Motor neuron (in vitro differentiated cells): Measurements from ENCODE around the gene EXOC1. TPM values are rescaled to one million over a fixed set of nuclear protein-coding genes. Genes with fewer than 3 reads are reported as not detected.
A peak's percentile ranks its signal among the peaks of the same experiment; 100 is the strongest.

ENCODE experiments used
- ATAC-seq, 8 experiments: fragments of 200-7000 bp; cut with Tn5 transposase; replicated peaks in 6 of 8; 2 replicates each; pipeline ENCODE4 v1.8.0; 2021; ENCODE audit warnings: mild to moderate bottlenecking in 8 of 8, moderate library complexity in 8 of 8
- H3K27ac ChIP-seq, 2 donors: fragments of 250-450 bp; sonication (Bioruptor Pico); 2 replicates each; pipeline ENCODE4 v1.9.0; 2021; ENCODE audit warnings: antibody characterized with exemption in 2 of 2, mild to moderate bottlenecking in 2 of 2, moderate library complexity in 1 of 2
- H3K4me1 ChIP-seq, 2 donors: fragments of 250-450 bp; sonication (Bioruptor Pico); replicated peaks in 1 of 2; 2 replicates each; pipeline ENCODE4 v1.6.1; 2021; ENCODE audit warnings: antibody characterized with exemption in 2 of 2, mild to moderate bottlenecking in 2 of 2, moderate library complexity in 1 of 2
- H3K4me3 ChIP-seq, 5 donors: fragments of 250-450 bp; sonication (Bioruptor Pico); 2 replicates each; pipeline ENCODE4 v1.9.0; 2021; ENCODE audit warnings: antibody characterized with exemption in 5 of 5, mild to moderate bottlenecking in 5 of 5, moderate library complexity in 4 of 5
- WGBS, 10 experiments: fragments of 450-650 bp; shearing (Covaris generic); methylation state at CpG; one replicate each; pipeline ENCODE4 v1.0.0; 2022; 5-methylcytosine and 5-hydroxymethylcytosine counted together
- in situ Hi-C, 9 experiments: fragments of 400-800 bp; cut with MboI; loops; one replicate each; pipeline ENCODE4 v1.15.0; 2021; ENCODE audit warnings: low sequenced_read_pairs in 9 of 9, low pct_unique_long_range_greater_than_20kb in 2 of 9; ENCODE audit not compliant: unreplicated experiment in 9 of 9
- total RNA-seq, 8 experiments: library from RNA; unstranded; fragments of 300-600 nt; gene quantifications; 2 replicates each; pipeline versions ENCODE4 v1.2.3 to v1.2.4, GENCODE V29; 2022

The EXOC1 gene
- total RNA-seq, 8 experiments from 2014 or later = 31.3 to 52.3 (median 44.7) TPM

DNA sequence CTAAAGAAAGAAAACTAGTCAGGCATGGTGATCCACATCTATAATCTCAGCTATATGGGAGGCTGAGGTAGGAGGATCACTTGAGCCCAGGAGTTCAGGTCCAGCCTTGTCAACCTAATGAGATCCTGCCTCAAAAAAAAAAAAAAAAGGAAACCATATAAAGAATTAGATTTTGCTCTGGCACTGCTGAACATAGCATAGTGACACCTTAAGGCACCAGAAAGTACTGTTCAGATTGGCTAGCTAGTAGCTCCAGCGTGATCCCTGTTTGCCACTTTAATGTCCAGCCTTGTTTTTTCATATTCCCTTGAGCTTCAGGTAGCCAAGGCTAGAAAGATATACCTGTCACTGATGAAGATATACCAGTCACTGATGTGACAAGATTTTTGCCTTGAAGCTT is 34.1 kb downstream of the EXOC1 start:
- 43 to 100% (median 63%) methylated on average over 1 of the region's 1 CpG; no CpG with 5 or more reads in 4 of the 10 experiments for WGBS, 10 experiments
- ATAC-seq = peak in 1 of 8 experiments; percentile 33
- no peak overlapping the region for H3K27ac ChIP-seq
- in situ Hi-C loops = no loop called here
- H3K4me3 ChIP-seq = no peak overlapping the region
- peaks cover 0 to 3% of the 10 kb centered on the region in 2 donors for H3K4me1 ChIP-seq

DNA sequence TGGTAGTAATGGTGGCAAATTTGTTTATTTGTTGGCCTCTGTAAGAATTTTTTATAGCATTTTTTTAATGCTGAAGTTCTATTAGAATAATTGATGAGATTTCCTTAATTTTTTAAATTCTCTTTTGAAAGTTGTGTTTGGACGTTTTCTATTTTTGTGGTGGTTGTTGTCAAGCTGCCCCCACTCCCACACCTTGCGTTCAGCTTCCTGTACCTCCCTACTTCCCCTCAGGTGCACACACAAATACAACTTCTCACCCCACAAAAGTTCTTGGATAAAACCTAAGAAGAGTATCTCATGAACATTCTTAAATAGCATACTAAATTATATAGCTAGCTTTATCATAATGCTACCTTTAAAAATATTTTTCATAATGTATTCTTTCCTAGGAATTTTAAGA is 38.7 kb downstream of the EXOC1 start:
- 60 to 100% (median 94%) methylated on average over 1 to 2 of the region's 2 CpGs; no CpG with 5 or more reads in 1 of the 10 experiments for WGBS, 10 experiments
- H3K4me3 ChIP-seq = no peak overlapping the region
- no peak overlapping the region for H3K27ac ChIP-seq
- no peak for ATAC-seq
- in situ Hi-C loops = no loop called here
- no peaks in the 10 kb centered on the region for H3K4me1 ChIP-seq

DNA sequence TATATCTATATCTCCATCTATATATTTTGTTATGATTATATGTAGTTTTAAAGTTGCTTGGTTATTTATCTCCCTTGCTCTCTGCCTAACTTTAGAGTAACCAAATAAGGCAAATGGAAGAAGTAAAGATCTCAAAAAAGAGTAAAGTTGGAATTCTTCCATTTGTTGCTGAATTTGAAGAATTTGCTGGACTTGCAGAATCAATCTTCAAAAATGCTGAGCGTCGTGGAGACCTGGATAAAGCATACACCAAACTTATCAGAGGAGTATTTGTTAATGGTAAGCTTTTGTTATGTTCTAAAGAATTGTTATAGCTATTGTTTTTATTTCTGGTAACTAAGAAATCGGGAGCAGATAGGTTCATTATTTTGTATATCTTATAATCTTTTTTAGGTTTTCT is 43.2 kb downstream of the EXOC1 start:
- no peak overlapping the region for H3K27ac ChIP-seq
- in situ Hi-C loops = no loop called here
- no peak overlapping the region for H3K4me3 ChIP-seq
- WGBS, 10 experiments = 85 to 100% (median 96%) methylated on average over 2 to 3 of the region's 3 CpGs
- ATAC-seq = no peak
- H3K4me1 ChIP-seq = no peaks in the 10 kb centered on the region

- in situ Hi-C loops = no loop called here
- 83 to 100% (median 98%) methylated on average over 1 to 4 of the region's 4 CpGs for WGBS, 10 experiments
- no peak for ATAC-seq
Observed at GRCh38 chr4:55902677-55903076, 49.2 kb downstream of the EXOC1 start.

GRCh38 chr4:55903577-55903976 is 50.1 kb downstream of the EXOC1 start:
- H3K4me3 ChIP-seq = no peak overlapping the region
- H3K4me1 ChIP-seq = no peaks in the 10 kb centered on the region
- ATAC-seq = peak in 7 of 8 experiments; percentile 28 to 88 (median 61)
- in situ Hi-C loops = no loop called here
- no peak overlapping the region for H3K27ac ChIP-seq

More at GRCh38 chr4:55902677-55903076, 49.2 kb downstream of the EXOC1 start:
- H3K4me1 ChIP-seq = no peaks in the 10 kb centered on the region
- H3K4me3 ChIP-seq = no peak overlapping the region
- H3K27ac ChIP-seq = no peak overlapping the region

- H3K4me3 ChIP-seq = no peak overlapping the region
- in situ Hi-C loops = no loop called here
- no peak for ATAC-seq
- no peaks in the 10 kb centered on the region for H3K4me1 ChIP-seq
- H3K27ac ChIP-seq = no peak overlapping the region
Observed at GRCh38 chr4:55904576-55904975, 51.1 kb downstream of the EXOC1 start.

- ATAC-seq = no peak
- no peaks in the 10 kb centered on the region for H3K4me1 ChIP-seq
- H3K27ac ChIP-seq = no peak overlapping the region
- in situ Hi-C loops = no loop called here
- no peak overlapping the region for H3K4me3 ChIP-seq
- WGBS, 10 experiments = 58 to 89% (median 74%) methylated on average over 3 to 6 of the region's 6 CpGs
Observed at GRCh38 chr4:55906323-55906722, 52.9 kb downstream of the EXOC1 start.

- Histone ChIP-seq H3K4me3 (no peak overlapping the region), H3K4me1 (no peaks in the 10 kb centered on the region), H3K27ac (no peak overlapping the region)
- peak in 2 of 8 experiments; percentile 68 to 81 for ATAC-seq
- 26 to 93% (median 80%) methylated on average over 1 to 3 of the region's 3 CpGs for WGBS, 10 experiments
- in situ Hi-C loops = no loop called here
Observed at GRCh38 chr4:55906989-55907388, 53.5 kb downstream of the EXOC1 start.

GRCh38 chr4:55907469-55907868 is 54.0 kb downstream of the EXOC1 start:
- no peak overlapping the region for H3K4me3 ChIP-seq
- H3K4me1 ChIP-seq = no peaks in the 10 kb centered on the region
- in situ Hi-C loops = no loop called here
- no peak for ATAC-seq
- H3K27ac ChIP-seq = no peak overlapping the region

GRCh38 chr4:55910140-55910539 is 56.7 kb downstream of the EXOC1 start:
- in situ Hi-C loops = no loop called here
- no peak for ATAC-seq

GRCh38 chr4:55912249-55912648 is 58.8 kb downstream of the EXOC1 start:
- no peak overlapping the region for H3K4me3 ChIP-seq
- H3K4me1 ChIP-seq = no peaks in the 10 kb centered on the region
- no peak for ATAC-seq
- no peak overlapping the region for H3K27ac ChIP-seq
- in situ Hi-C loops = no loop called here
- 70 to 100% (median 86%) methylated on average over 1 to 6 of the region's 6 CpGs; no CpG with 5 or more reads in 3 of the 10 experiments for WGBS, 10 experiments

More at GRCh38 chr4:55910140-55910539, 56.7 kb downstream of the EXOC1 start:
- Histone ChIP-seq H3K27ac (no peak overlapping the region), H3K4me3 (no peak overlapping the region), H3K4me1 (no peaks in the 10 kb centered on the region)
- WGBS, 10 experiments = 57 to 100% (median 90%) methylated on average over 1 of the region's 1 CpG; no CpG with 5 or more reads in 6 of the 10 experiments

- ATAC-seq = peak in 3 of 8 experiments; percentile 10 to 23 (median 22)
- in situ Hi-C loops = no loop called here
- Histone ChIP-seq H3K27ac (no peak overlapping the region), H3K4me3 (no peak overlapping the region), H3K4me1 (no peaks in the 10 kb centered on the region)
- WGBS, 10 experiments = 71 to 100% (median 87%) methylated on average over 1 to 2 of the region's 5 CpGs; no CpG with 5 or more reads in 4 of the 10 experiments
Observed at GRCh38 chr4:55920571-55920970, 67.1 kb downstream of the EXOC1 start.

DNA sequence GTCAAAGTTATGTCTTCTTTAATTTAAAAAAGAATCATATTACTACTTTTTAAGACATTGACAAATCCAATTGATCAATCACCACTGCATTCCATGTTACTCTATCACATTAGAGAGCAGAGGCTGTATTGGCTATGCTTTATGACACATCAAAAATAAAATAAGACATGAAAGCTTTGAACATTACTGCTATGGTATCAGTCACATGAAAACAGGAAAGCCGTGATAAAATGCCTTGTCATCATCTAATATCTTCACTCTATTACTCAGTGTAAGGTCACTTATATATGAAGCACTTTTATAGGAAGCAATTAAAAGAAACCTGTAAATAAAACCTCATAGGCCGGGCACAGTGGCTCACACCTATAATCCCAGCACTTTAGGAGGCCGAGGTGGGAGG is 67.6 kb downstream of the EXOC1 start:
- no peaks in the 10 kb centered on the region for H3K4me1 ChIP-seq
- 20 to 100% (median 92%) methylated on average over 1 to 3 of the region's 3 CpGs; no CpG with 5 or more reads in 2 of the 10 experiments for WGBS, 10 experiments
- no peak overlapping the region for H3K27ac ChIP-seq
- no peak overlapping the region for H3K4me3 ChIP-seq
- in situ Hi-C loops = no loop called here
- no peak for ATAC-seq

DNA sequence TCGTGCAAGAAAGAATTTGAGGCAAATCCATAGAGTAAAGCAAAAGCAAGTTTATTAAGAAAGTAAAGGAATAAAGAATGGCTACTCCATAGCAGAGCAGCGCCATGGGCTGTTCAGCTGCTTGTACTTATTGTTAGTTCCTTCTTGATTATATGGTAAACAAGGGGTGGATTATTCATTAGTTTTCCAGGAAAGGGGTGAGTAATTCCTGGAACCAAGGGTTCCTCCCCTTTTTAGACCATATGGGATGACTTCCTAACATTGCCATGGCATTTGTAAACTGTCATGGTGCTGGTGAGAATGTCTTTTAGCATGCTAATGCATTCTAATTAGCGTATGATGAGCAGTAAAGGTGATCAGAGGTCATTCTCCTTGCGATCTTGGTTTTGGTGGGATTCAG is 71.8 kb downstream of the EXOC1 start:
- H3K4me1 ChIP-seq = no peaks in the 10 kb centered on the region
- 28 to 84% (median 62%) methylated on average over 1 to 4 of the region's 4 CpGs; no CpG with 5 or more reads in 1 of the 10 experiments for WGBS, 10 experiments
- ATAC-seq = peak; percentile 42 to 82 (median 56)
- no peak overlapping the region for H3K27ac ChIP-seq
- H3K4me3 ChIP-seq = no peak overlapping the region
- in situ Hi-C loops = loop anchor here in 3 of 9 experiments (25.0 kb wide), 2 partner anchors 362 to 387 kb away; no protein-coding TSS in a partner anchor
